HepG2 (cell line): ENCODE data around the gene DDAH1. TPM values are rescaled to one million over a fixed set of nuclear protein-coding genes. Genes with fewer than 3 reads are reported as not detected.

ENCODE experiments used
- ATAC-seq: fragments of 200-7000 bp; cut with Tn5 transposase; 3 replicates; pipeline ENCODE4 v1.9.1; 2020; ENCODE audit warnings: mild to moderate bottlenecking, moderate library complexity
- BruUV-seq: library from RNA; stranded (reverse); fragments of 400-500 nt; replicated peaks from 2 replicates; lab custom pipeline; 2021; lab: Mats Ljungman, UMichigan
- CTCF ChIA-PET: fragments of 300-600 bp; formaldehyde crosslinking; extraction: SDS; loops from one replicate; lab custom pipeline; 2021; ENCODE audit warnings: low total read pairs, inconsistent platforms, low intra/inter-chr PET ratio; lab: Yijun Ruan, JAX
- POLR2A ChIA-PET: fragments of 350-600 bp; sonication (Branson Sonifier 250); formaldehyde crosslinking; loops from one replicate; lab custom pipeline; 2020; ENCODE audit warnings: antibody characterized with exemption, inconsistent platforms; lab: Yijun Ruan, JAX
- DNase-seq: peaks from one replicate; pipeline ENCODE4 v3.0.0-alpha.2; 2015; ENCODE audit warnings: low spot score
- FAIRE-seq: peaks from 3 replicates; lab custom pipeline; 2011; peaks lifted over from hg19 to GRCh38; lab: Jason Lieb, UNC
- H2AFZ ChIP-seq: one replicate; pipeline ENCODE4 v1.6.1; 2011; ENCODE audit warnings: low read length, inconsistent platforms
- H3K27ac ChIP-seq: fragments of 300-600 bp; 3 replicates; pipeline ENCODE4 v1.8.0; 2011; ENCODE audit warnings: mixed run types, mild to moderate bottlenecking, mixed read lengths, low read length, inconsistent platforms; ENCODE audit not compliant: insufficient read depth; ENCODE audit errors: extremely low read length
- H3K27me3 ChIP-seq, 2 experiments: fragments of 200-600 bp in 1 of 2; 2 replicates in 1 of 2; 3 replicates in 1 of 2; pipeline versions ENCODE4 v1.6.0 to v1.8.0; 2011; ENCODE audit warnings: low read length in 2 of 2, mild to moderate bottlenecking in 2 of 2, moderate library complexity in 2 of 2, inconsistent platforms in 1 of 2; ENCODE audit not compliant: insufficient read depth in 2 of 2, control insufficient read depth in 1 of 2
- H3K36me3 ChIP-seq, 2 experiments: fragments of 200-600 bp in 1 of 2; replicated peaks in 1 of 2; 2 replicates in 1 of 2; 3 replicates in 1 of 2; pipeline versions ENCODE4 v1.5.1 to v1.8.0; 2011; ENCODE audit warnings: low read length in 2 of 2, inconsistent platforms in 1 of 2; ENCODE audit not compliant: insufficient read depth in 2 of 2, control insufficient read depth in 1 of 2
- H3K4me1 ChIP-seq: 2 replicates; pipeline ENCODE4 v1.5.1; 2012; ENCODE audit warnings: low read length, inconsistent platforms; ENCODE audit not compliant: insufficient read depth
- H3K4me2 ChIP-seq: 2 replicates; pipeline ENCODE4 v1.6.0; 2011; ENCODE audit warnings: low read depth, low read length, inconsistent platforms
- H3K4me3 ChIP-seq, 3 experiments: fragments of 200-600 bp in 1 of 3; sonication (generic), shearing (Covaris generic) in 1 of 3; replicated peaks in 1 of 3; 2 replicates each; pipeline ENCODE4 v1.5.1; 2011 to 2016; ENCODE audit warnings: low read length in 3 of 3, inconsistent platforms in 2 of 3, low read depth in 2 of 3, mild to moderate bottlenecking in 2 of 3, control low read depth in 1 of 3, mixed read lengths in 1 of 3; ENCODE audit not compliant: insufficient read depth in 1 of 3
- H3K79me2 ChIP-seq: one replicate; pipeline ENCODE4 v1.6.1; 2011; ENCODE audit warnings: low read length, inconsistent platforms; ENCODE audit not compliant: insufficient read depth
- H3K9ac ChIP-seq: 2 replicates; pipeline ENCODE4 v1.6.0; 2011; ENCODE audit warnings: mild to moderate bottlenecking, low read depth, low read length, inconsistent platforms; ENCODE audit not compliant: insufficient read depth
- H3K9me3 ChIP-seq: 2 replicates; pipeline ENCODE4 v1.5.1; 2012; ENCODE audit warnings: mild to moderate bottlenecking, low read length
- H4K20me1 ChIP-seq: 2 replicates; pipeline ENCODE4 v1.6.0; 2011; ENCODE audit warnings: inconsistent platforms, mild to moderate bottlenecking, low read length, moderate library complexity; ENCODE audit not compliant: insufficient read depth
- CEBPG ChIP-seq: IDR thresholded peaks from 2 replicates; pipeline ENCODE4 v1.6.1; 2016
- DNMT3B ChIP-seq: conservative IDR thresholded peaks from 2 replicates; pipeline ENCODE4 v1.6.1; 2016; ENCODE audit warnings: missing biosample characterization, control low read depth
- ELK4 ChIP-seq: sonication (generic); formaldehyde crosslinking; IDR thresholded peaks from 2 replicates; pipeline ENCODE4 v1.9.0; 2021; ENCODE audit warnings: missing genetic modification reagents, borderline replicate concordance
- FOXO4 ChIP-seq: sonication (generic); formaldehyde crosslinking; conservative IDR thresholded peaks from 2 replicates; pipeline ENCODE4 v1.8.1; 2023; ENCODE audit warnings: missing genetic modification reagents
- IRF2 ChIP-seq: IDR thresholded peaks from 2 replicates; pipeline ENCODE4 v1.6.1; 2018; ENCODE audit warnings: missing genetic modification reagents, missing compliant biosample characterization
- KDM4B ChIP-seq: sonication (generic); formaldehyde crosslinking; IDR thresholded peaks from 2 replicates; pipeline ENCODE4 v1.4.0; 2020; ENCODE audit warnings: missing genetic modification reagents
- ZBTB7B ChIP-seq: sonication (generic); formaldehyde crosslinking; IDR thresholded peaks from 2 replicates; pipeline ENCODE4 v1.4.0; 2020; ENCODE audit warnings: missing genetic modification reagents
- WGBS: methylation state at CpG from one replicate; pipeline ENCODE4 v1.1.6; 2017; ENCODE audit warnings: low lambda C conversion rate; 5-methylcytosine and 5-hydroxymethylcytosine counted together
- in situ Hi-C: cut with HindIII; loops from 2 replicates; pipeline ENCODE4 v1.10.0; 2017; ENCODE audit warnings: low pct_unique_long_range_greater_than_20kb; ENCODE audit not compliant: extremely low pct_ligation_motif_present
- intact Hi-C: fragments of 100-400 bp; cut with micrococcal nuclease; formaldehyde crosslinking; loops from one replicate; pipeline ENCODE4 v1.10.0; 2022; ENCODE audit not compliant: unreplicated experiment
- polyA plus RNA-seq, 8 experiments: library from polyadenylated mRNA; depleted of rRNA in 3 of 8; stranded (reverse) in 7 of 8; unstranded in 1 of 8; fragments of >200 nt; fragmentation: Illumina TruSeq in 4 of 8; extraction: Trizol in 4 of 8; gene quantifications; 2 replicates each; pipeline versions ENCODE4 v1.2.1 to v1.2.3, GENCODE V29; 2011 to 2016; ENCODE audit warnings: low read depth in 4 of 8, missing spikeins in 1 of 8, mixed read lengths in 1 of 8; ENCODE audit not compliant: insufficient read depth in 1 of 8
- total RNA-seq, 5 experiments: library from RNA; depleted of rRNA; stranded (reverse); fragments of >200 nt; fragmentation: Illumina TruSeq; extraction: Trizol; gene quantifications; 2 replicates each; pipeline ENCODE4 v1.2.3, GENCODE V29; 2016; ENCODE audit warnings: low read depth in 1 of 5
- TF ChIP-seq, protein P1 (sequence below): sonication (generic); formaldehyde crosslinking; IDR thresholded peaks from 2 replicates; pipeline ENCODE4 v1.4.0; 2020; ENCODE audit warnings: mild to moderate bottlenecking, missing genetic modification reagents
- TF ChIP-seq, protein P2 (sequence below): sonication (generic); formaldehyde crosslinking; IDR thresholded peaks from 2 replicates; pipeline ENCODE4 v1.5.1; 2020; ENCODE audit warnings: missing genetic modification reagents, mild to moderate bottlenecking, borderline replicate concordance

The DDAH1 gene
- total and polyA plus RNA-seq, 2 of the 13 experiments (the other 11 are each of a cell fraction or from before 2014, with no cell fraction given): 39.7 to 64.4 TPM

DNA sequence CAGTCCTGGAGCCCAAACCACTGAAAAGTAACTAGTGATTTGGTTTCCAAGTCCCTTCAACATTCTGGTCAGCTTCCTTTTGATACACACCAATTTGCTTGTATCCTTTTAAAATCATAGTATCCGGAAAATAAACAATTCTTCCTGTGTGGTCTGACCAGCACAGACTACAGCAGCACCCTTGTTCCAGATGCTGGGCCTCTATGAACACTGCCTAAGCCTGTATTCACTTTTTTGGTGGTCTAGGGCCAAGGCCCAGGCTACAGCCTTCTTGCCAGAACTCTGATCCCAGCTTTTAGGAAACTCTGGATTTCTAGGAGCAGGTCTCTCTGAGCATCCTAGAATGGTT lies 801 bp upstream of the DDAH1 start (continued):
- TF ChIP-seq, protein P1, sequence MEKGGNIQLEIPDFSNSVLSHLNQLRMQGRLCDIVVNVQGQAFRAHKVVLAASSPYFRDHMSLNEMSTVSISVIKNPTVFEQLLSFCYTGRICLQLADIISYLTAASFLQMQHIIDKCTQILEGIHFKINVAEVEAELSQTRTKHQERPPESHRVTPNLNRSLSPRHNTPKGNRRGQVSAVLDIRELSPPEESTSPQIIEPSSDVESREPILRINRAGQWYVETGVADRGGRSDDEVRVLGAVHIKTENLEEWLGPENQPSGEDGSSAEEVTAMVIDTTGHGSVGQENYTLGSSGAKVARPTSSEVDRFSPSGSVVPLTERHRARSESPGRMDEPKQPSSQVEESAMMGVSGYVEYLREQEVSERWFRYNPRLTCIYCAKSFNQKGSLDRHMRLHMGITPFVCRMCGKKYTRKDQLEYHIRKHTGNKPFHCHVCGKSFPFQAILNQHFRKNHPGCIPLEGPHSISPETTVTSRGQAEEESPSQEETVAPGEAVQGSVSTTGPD: no peak
- no peak for TF ChIP-seq DNMT3B (CRISPR knock-in tag)
- TF ChIP-seq CEBPG (CRISPR knock-in tag): no peak
- TF ChIP-seq, protein P2, sequence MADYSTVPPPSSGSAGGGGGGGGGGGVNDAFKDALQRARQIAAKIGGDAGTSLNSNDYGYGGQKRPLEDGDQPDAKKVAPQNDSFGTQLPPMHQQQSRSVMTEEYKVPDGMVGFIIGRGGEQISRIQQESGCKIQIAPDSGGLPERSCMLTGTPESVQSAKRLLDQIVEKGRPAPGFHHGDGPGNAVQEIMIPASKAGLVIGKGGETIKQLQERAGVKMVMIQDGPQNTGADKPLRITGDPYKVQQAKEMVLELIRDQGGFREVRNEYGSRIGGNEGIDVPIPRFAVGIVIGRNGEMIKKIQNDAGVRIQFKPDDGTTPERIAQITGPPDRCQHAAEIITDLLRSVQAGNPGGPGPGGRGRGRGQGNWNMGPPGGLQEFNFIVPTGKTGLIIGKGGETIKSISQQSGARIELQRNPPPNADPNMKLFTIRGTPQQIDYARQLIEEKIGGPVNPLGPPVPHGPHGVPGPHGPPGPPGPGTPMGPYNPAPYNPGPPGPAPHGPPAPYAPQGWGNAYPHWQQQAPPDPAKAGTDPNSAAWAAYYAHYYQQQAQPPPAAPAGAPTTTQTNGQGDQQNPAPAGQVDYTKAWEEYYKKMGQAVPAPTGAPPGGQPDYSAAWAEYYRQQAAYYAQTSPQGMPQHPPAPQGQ: no peak
- no peak for TF ChIP-seq ZBTB7B (CRISPR knock-in tag)
- TF ChIP-seq IRF2 (CRISPR knock-in tag): no peak

DNA sequence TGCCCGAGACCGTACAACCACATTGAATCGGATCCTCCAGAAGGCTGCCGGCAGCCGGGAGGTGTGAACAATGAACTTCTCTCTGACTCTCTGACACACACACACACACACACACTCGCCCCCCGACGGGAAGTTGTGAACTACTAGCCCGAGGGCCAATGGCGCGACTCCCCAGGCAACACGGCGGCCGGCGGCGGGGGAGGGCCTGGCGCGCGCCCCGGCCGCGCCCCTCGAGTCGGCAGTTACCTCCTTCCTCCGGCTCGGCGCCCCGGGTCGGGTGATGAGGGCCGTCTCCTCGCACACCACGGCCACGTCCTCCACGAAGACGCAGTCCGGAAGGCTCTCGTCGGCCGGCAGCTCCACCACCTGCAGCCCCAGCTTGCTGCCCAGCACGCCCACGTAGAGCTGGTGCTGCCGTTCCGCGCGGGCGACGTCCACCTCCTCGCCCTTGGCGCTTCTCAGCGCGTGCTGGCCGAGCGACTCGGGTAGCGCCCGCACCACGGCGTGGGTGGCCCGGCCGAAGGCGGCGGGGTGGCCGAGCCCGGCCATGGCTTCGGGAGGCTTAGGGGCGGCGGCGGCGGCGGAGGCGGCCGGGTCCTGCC lies 361 bp downstream of the DDAH1 start:
- DNase-seq: peak; percentile 40
- Histone ChIP-seq H3K4me1 (peaks cover 49% of the 10 kb centered on the region), H3K27ac (peak overlapping the region; percentile 83), H3K79me2 (peaks cover 49% of the 10 kb centered on the region), H4K20me1 (peaks cover 6% of the 10 kb centered on the region; the same call in 1 of the 2 replicates), H3K27me3 (no peaks in the 10 kb centered on the region; a peak in 2 of 5 replicates), H3K36me3 (no peaks in the 10 kb centered on the region), H3K9me3 (no peaks in the 10 kb centered on the region), H3K4me3 (peak overlapping the region; percentile 89 to 93 (median 93)), H3K9ac (peak overlapping the region; percentile 84), H3K4me2 (peak overlapping the region; percentile 82), H2AFZ (no peak overlapping the region)
- WGBS: 2% methylated on average over 12 of the region's 72 CpGs
- ChIA-PET POLR2A (interaction anchor here (0.9 to 2.2 kb wide), 7 partner anchors 19 to 188 kb away, joined by 3 to 6 read pairs (median 3); partner anchors contain the start of gene BCL10), CTCF (no interaction called here)
- no peak for FAIRE-seq
- in situ Hi-C loops (loop anchor here (10.0 kb wide), 1 partner anchor 140 kb away; no protein-coding TSS in a partner anchor), intact Hi-C loops (loop anchor here (1.0 to 10.0 kb wide), 4 partner anchors 50 to 137 kb away; partner anchors contain the start of gene CCN1)
- no TSS peak for BruUV-seq
- peak; percentile 74 for ATAC-seq
- TF ChIP-seq KDM4B (no peak), FOXO4 (CRISPR knock-in tag) (no peak), ELK4 (no peak)
